ENCODE results near the gene LIN28B.

Gene LIN28B

GRCh38 chr6:105099371-105099770 is 142.5 kb downstream of the LIN28B start:
- Histone ChIP-seq H3K27ac (ENCODE audit: low read depth, low read length) (no peak overlapping the region), H3K9me3 (ENCODE audit: low read length) (no peaks in the 10 kb centered on the region), H3K36me3 (ENCODE audit: insufficient read depth, low read length) (peaks cover 17% of the 10 kb centered on the region)

GRCh38 chr6:105102186-105102585 is 145.3 kb downstream of the LIN28B start:
- Histone ChIP-seq H3K4me1 (ENCODE audit: insufficient read depth, low read length) (no peaks in the 10 kb centered on the region), H3K9ac (ENCODE audit: low read length) (no peak overlapping the region), H3K9me3 (ENCODE audit: low read length) (no peaks in the 10 kb centered on the region), H3K27me3 (ENCODE audit: control insufficient read depth in 1 of 2, insufficient read depth in 2 of 2, low read length in 2 of 2) (no peaks in the 10 kb centered on the region), H3K27ac (ENCODE audit: low read depth, low read length) (no peak overlapping the region), H3K36me3 (ENCODE audit: insufficient read depth, low read length) (peaks cover 21% of the 10 kb centered on the region), H3K4me3 (ENCODE audit: low read depth in 1 of 2, low read length in 2 of 2) (no peak overlapping the region)

More at GRCh38 chr6:105099371-105099770, 142.5 kb downstream of the LIN28B start:
- Histone ChIP-seq H3K27me3 (ENCODE audit: control insufficient read depth in 1 of 2, insufficient read depth in 2 of 2, low read length in 2 of 2) (no peaks in the 10 kb centered on the region), H3K4me1 (ENCODE audit: insufficient read depth, low read length) (no peaks in the 10 kb centered on the region), H3K9ac (ENCODE audit: low read length) (no peak overlapping the region), H3K4me3 (ENCODE audit: low read depth in 1 of 2, low read length in 2 of 2) (no peak overlapping the region)

DNA sequence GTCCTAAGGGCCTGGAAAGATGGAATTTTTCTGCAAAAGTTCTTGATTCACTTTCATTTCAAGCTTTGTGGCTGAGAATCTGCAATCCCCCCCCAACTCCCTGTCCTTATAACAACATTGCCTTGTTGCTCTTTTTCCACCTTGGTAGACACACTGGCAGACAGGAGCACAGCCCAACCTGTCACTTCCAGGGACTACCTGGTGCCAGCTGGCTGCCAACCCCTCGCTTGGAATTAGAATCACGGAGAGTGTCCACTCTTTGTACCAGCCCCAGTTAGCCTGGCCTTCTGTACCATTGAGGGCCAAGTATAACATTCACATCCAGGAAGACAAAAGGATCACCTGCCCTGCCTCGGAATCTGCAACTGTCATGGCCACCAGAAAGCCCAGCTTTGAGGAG is 148.2 kb downstream of the LIN28B start:
- no peak overlapping the region for H3K27ac ChIP-seq (ENCODE audit: low read depth, low read length)
- H3K27me3 ChIP-seq (ENCODE audit: control insufficient read depth in 1 of 2, insufficient read depth in 2 of 2, low read length in 2 of 2), result no peaks in the 10 kb centered on the region
- no peak overlapping the region for H3K4me3 ChIP-seq (ENCODE audit: low read depth in 1 of 2, low read length in 2 of 2)
- H3K9ac ChIP-seq (ENCODE audit: low read length), result no peak overlapping the region
- no peaks in the 10 kb centered on the region for H3K9me3 ChIP-seq (ENCODE audit: low read length)
- H3K36me3 ChIP-seq (ENCODE audit: insufficient read depth, low read length), result peaks cover 11% of the 10 kb centered on the region
- H3K4me1 ChIP-seq (ENCODE audit: insufficient read depth, low read length), result no peaks in the 10 kb centered on the region

DNA sequence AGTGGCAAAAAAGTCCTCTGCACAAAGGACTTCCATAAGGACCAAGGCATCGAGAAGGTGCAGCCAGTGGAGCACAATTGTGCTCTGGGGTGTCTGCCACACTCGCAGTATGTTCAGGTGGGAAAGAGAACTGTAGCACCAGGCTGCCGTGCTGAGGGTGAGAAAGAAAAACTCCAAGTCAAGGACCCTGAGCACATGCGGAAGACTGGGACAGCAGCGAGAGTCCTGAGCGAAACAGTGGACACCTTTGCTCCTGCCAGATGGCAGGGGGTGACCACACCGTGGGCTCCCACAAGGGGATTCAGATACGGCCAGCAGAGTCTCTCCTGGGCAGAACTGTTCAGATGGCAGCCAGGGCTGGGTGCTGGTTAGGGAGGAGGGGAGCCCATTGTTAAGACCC is 149.4 kb downstream of the LIN28B start:
- Histone ChIP-seq H3K27ac (ENCODE audit: low read depth, low read length) (no peak overlapping the region), H3K27me3 (ENCODE audit: control insufficient read depth in 1 of 2, insufficient read depth in 2 of 2, low read length in 2 of 2) (no peaks in the 10 kb centered on the region), H3K4me3 (ENCODE audit: low read depth in 1 of 2, low read length in 2 of 2) (no peak overlapping the region), H3K9me3 (ENCODE audit: low read length) (no peaks in the 10 kb centered on the region), H3K9ac (ENCODE audit: low read length) (no peak overlapping the region), H3K4me1 (ENCODE audit: insufficient read depth, low read length) (no peaks in the 10 kb centered on the region), H3K36me3 (ENCODE audit: insufficient read depth, low read length) (peaks cover 14% of the 10 kb centered on the region)

GRCh38 chr6:105107207-105107606 is 150.3 kb downstream of the LIN28B start:
- Histone ChIP-seq H3K4me3 (ENCODE audit: low read depth in 1 of 2, low read length in 2 of 2) (no peak overlapping the region), H3K9ac (ENCODE audit: low read length) (no peak overlapping the region), H3K9me3 (ENCODE audit: low read length) (no peaks in the 10 kb centered on the region), H3K27me3 (ENCODE audit: control insufficient read depth in 1 of 2, insufficient read depth in 2 of 2, low read length in 2 of 2) (no peaks in the 10 kb centered on the region), H3K4me1 (ENCODE audit: insufficient read depth, low read length) (no peaks in the 10 kb centered on the region), H3K27ac (ENCODE audit: low read depth, low read length) (no peak overlapping the region), H3K36me3 (ENCODE audit: insufficient read depth, low read length) (peaks cover 19% of the 10 kb centered on the region)

- Histone ChIP-seq H3K9me3 (ENCODE audit: low read length) (no peaks in the 10 kb centered on the region), H3K9ac (ENCODE audit: low read length) (no peak overlapping the region), H3K27ac (ENCODE audit: low read depth, low read length) (no peak overlapping the region), H3K4me1 (ENCODE audit: insufficient read depth, low read length) (peaks cover 5% of the 10 kb centered on the region), H3K4me3 (ENCODE audit: low read depth in 1 of 2, low read length in 2 of 2) (no peak overlapping the region), H3K27me3 (ENCODE audit: control insufficient read depth in 1 of 2, insufficient read depth in 2 of 2, low read length in 2 of 2) (no peaks in the 10 kb centered on the region), H3K36me3 (ENCODE audit: insufficient read depth, low read length) (peaks cover 19% of the 10 kb centered on the region)
Measured at GRCh38 chr6:105108631-105109262, 151.8 kb downstream of the LIN28B start.

DNA sequence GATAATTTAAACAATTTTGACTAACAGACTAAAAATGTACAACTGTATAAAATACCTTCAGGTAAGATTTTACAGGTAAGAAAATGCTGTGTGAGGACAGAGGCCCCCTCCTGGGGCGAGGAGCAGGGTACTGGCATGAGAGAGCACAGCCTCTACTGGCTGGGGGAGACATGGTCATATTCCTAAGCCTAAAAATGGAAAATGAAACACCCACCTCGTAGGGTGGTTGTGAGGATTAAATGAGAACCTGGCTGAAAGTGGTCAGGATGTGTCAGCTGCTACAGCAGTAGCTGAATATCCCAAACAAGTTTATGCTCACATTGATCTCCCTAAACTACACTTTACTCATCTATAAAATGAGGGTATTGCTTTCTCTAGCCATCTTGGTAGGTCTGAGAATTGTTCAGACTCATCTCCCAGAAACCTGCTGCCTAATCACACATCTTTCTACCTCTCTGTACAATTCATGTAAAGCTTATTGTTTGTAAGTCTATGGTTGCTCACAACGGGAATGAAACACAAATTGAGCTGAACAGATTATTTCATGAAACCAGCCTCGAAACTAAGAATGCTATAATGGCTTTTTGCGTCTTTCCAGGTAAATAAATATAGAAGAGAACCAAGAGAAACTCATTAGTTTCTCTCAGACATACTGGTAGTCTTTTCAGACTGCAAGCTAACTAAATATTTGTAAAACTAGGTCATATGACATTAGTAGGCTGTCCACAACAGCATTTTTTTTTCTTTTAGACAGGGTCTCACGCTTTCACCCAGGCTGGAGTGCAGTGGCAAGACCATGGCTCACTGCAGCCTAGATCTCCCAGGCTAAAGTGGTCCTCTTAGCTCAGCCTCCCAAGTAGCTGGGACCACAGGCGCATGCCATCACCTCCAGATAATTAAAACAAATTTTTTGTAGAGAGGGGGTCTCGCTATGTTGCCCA is 153.3 kb downstream of the LIN28B start:
- H3K9me3 ChIP-seq (ENCODE audit: low read length), result no peaks in the 10 kb centered on the region
- no peak overlapping the region for H3K27ac ChIP-seq (ENCODE audit: low read depth, low read length)
- H3K4me3 ChIP-seq (ENCODE audit: low read depth in 1 of 2, low read length in 2 of 2), result no peak overlapping the region
- no peak overlapping the region for H3K9ac ChIP-seq (ENCODE audit: low read length)
- peaks cover 5% of the 10 kb centered on the region for H3K4me1 ChIP-seq (ENCODE audit: insufficient read depth, low read length)
- peaks cover 23% of the 10 kb centered on the region for H3K36me3 ChIP-seq (ENCODE audit: insufficient read depth, low read length)
- H3K27me3 ChIP-seq (ENCODE audit: control insufficient read depth in 1 of 2, insufficient read depth in 2 of 2, low read length in 2 of 2), result no peaks in the 10 kb centered on the region

GRCh38 chr6:105111105-105111504 is 154.2 kb downstream of the LIN28B start:
- H3K4me3 ChIP-seq (ENCODE audit: low read depth in 1 of 2, low read length in 2 of 2), result no peak overlapping the region
- H3K27ac ChIP-seq (ENCODE audit: low read depth, low read length), result no peak overlapping the region
- H3K9ac ChIP-seq (ENCODE audit: low read length), result no peak overlapping the region
- no peaks in the 10 kb centered on the region for H3K27me3 ChIP-seq (ENCODE audit: control insufficient read depth in 1 of 2, insufficient read depth in 2 of 2, low read length in 2 of 2)
- H3K4me1 ChIP-seq (ENCODE audit: insufficient read depth, low read length), result peaks cover 5% of the 10 kb centered on the region
- no peaks in the 10 kb centered on the region for H3K9me3 ChIP-seq (ENCODE audit: low read length)
- H3K36me3 ChIP-seq (ENCODE audit: insufficient read depth, low read length), result peaks cover 22% of the 10 kb centered on the region

- H3K4me1 ChIP-seq (ENCODE audit: insufficient read depth, low read length), result peaks cover 5% of the 10 kb centered on the region
- no peak overlapping the region for H3K27ac ChIP-seq (ENCODE audit: low read depth, low read length)
- no peaks in the 10 kb centered on the region for H3K27me3 ChIP-seq (ENCODE audit: control insufficient read depth in 1 of 2, insufficient read depth in 2 of 2, low read length in 2 of 2)
- peaks cover 27% of the 10 kb centered on the region for H3K36me3 ChIP-seq (ENCODE audit: insufficient read depth, low read length)
- no peak overlapping the region for H3K4me3 ChIP-seq (ENCODE audit: low read depth in 1 of 2, low read length in 2 of 2)
- H3K9me3 ChIP-seq (ENCODE audit: low read length), result no peaks in the 10 kb centered on the region
- no peak overlapping the region for H3K9ac ChIP-seq (ENCODE audit: low read length)
Measured at GRCh38 chr6:105111871-105112270, 155.0 kb downstream of the LIN28B start.

GRCh38 chr6:105112577-105112976 is 155.7 kb downstream of the LIN28B start:
- H3K27ac ChIP-seq (ENCODE audit: low read depth, low read length), result no peak overlapping the region
- no peaks in the 10 kb centered on the region for H3K27me3 ChIP-seq (ENCODE audit: control insufficient read depth in 1 of 2, insufficient read depth in 2 of 2, low read length in 2 of 2)
- no peak overlapping the region for H3K4me3 ChIP-seq (ENCODE audit: low read depth in 1 of 2, low read length in 2 of 2)
- peaks cover 5% of the 10 kb centered on the region for H3K4me1 ChIP-seq (ENCODE audit: insufficient read depth, low read length)
- H3K36me3 ChIP-seq (ENCODE audit: insufficient read depth, low read length), result peaks cover 31% of the 10 kb centered on the region
- H3K9ac ChIP-seq (ENCODE audit: low read length), result no peak overlapping the region
- H3K9me3 ChIP-seq (ENCODE audit: low read length), result no peaks in the 10 kb centered on the region

GRCh38 chr6:105113422-105113821 is 156.5 kb downstream of the LIN28B start:
- H3K36me3 ChIP-seq (ENCODE audit: insufficient read depth, low read length), result peaks cover 30% of the 10 kb centered on the region
- no peaks in the 10 kb centered on the region for H3K27me3 ChIP-seq (ENCODE audit: control insufficient read depth in 1 of 2, insufficient read depth in 2 of 2, low read length in 2 of 2)
- no peak overlapping the region for H3K4me3 ChIP-seq (ENCODE audit: low read depth in 1 of 2, low read length in 2 of 2)

More at GRCh38 chr6:105113422-105113821, 156.5 kb downstream of the LIN28B start:
- Histone ChIP-seq H3K9ac (ENCODE audit: low read length) (no peak overlapping the region), H3K4me1 (ENCODE audit: insufficient read depth, low read length) (peaks cover 5% of the 10 kb centered on the region), H3K27ac (ENCODE audit: low read depth, low read length) (no peak overlapping the region), H3K9me3 (ENCODE audit: low read length) (no peaks in the 10 kb centered on the region)

Data from muscle layer of colon (tissue), 2 donors.